AG04449 (cell line): ENCODE results near the gene NEU3.

Source experiments
- CTCF ChIA-PET: fragments of 350-600 bp; formaldehyde crosslinking; extraction: SDS; loops from one replicate; lab custom pipeline; 2021; ENCODE audit warnings: antibody characterized with exemption; lab: Yijun Ruan, JAX
- POLR2A ChIA-PET: fragments of 400-600, 350-600 bp; formaldehyde crosslinking; extraction: SDS; loops from one replicate; lab custom pipeline; 2020; ENCODE audit warnings: antibody characterized with exemption, inconsistent platforms; lab: Yijun Ruan, JAX
- DNase-seq: peaks from one replicate; pipeline ENCODE4 v3.0.0-alpha.2; 2010; ENCODE audit warnings: low read depth, low spot score
- H3K4me3 ChIP-seq: 2 replicates; pipeline ENCODE4 v1.5.1; 2011; ENCODE audit warnings: low read depth, mild to moderate bottlenecking, control low read depth, low read length
- TF ChIP-seq, protein P1 (sequence below): IDR thresholded peaks from one replicate; pipeline ENCODE4 v1.5.1; 2011; ENCODE audit warnings: mild to moderate bottlenecking, moderate library complexity, low read length, control low read depth, inconsistent platforms; ENCODE audit not compliant: insufficient read depth; ENCODE audit errors: missing control alignments

Gene NEU3

DNA sequence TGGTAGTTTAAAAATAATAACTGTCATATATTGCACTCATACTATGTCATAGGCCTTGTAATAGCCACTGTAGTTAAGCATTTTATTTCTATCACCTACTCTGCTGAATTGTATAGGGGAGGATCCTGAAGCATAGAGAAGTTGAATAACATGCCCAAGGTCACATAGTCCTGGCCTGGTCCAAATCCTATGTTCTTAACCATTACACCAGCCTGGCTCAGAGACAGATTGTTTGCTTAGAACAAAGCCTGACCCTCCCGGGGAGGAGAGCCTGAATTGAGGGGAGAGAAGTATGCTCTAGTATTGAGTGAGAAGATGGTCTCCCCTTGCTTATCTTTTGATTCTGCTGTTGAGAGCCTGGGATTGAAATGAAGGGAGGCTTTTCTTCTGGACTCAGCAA is 2.2 kb downstream of the NEU3 start:
- POLR2A ChIA-PET = no interaction called here
- H3K4me3 ChIP-seq = no peak overlapping the region
- TF ChIP-seq, protein P1, sequence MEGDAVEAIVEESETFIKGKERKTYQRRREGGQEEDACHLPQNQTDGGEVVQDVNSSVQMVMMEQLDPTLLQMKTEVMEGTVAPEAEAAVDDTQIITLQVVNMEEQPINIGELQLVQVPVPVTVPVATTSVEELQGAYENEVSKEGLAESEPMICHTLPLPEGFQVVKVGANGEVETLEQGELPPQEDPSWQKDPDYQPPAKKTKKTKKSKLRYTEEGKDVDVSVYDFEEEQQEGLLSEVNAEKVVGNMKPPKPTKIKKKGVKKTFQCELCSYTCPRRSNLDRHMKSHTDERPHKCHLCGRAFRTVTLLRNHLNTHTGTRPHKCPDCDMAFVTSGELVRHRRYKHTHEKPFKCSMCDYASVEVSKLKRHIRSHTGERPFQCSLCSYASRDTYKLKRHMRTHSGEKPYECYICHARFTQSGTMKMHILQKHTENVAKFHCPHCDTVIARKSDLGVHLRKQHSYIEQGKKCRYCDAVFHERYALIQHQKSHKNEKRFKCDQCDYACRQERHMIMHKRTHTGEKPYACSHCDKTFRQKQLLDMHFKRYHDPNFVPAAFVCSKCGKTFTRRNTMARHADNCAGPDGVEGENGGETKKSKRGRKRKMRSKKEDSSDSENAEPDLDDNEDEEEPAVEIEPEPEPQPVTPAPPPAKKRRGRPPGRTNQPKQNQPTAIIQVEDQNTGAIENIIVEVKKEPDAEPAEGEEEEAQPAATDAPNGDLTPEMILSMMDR = no peak
- CTCF ChIA-PET = no interaction called here
- no peak for DNase-seq

DNA sequence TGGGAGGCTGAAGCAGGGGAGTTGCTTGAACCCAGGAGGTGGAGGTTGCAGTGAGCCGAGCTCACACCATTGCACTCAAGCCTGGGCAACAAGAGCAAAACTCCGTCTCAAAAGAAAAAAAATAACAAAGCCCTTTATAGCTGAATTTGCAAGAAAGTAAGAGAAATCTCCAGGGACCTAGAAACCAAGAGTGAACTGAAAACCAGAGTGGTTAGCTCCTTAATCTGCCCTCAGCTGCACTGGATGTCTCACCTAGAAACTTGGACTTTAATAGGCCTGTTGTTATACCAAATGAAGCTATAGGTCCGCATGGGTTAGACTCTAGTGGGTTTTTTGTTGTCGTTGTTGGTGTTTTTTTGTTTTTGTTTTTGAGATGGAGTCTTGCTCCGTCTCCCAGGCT is 4.1 kb downstream of the NEU3 start:
- TF ChIP-seq, protein P1 = no peak
- DNase-seq = no peak
- POLR2A ChIA-PET = no interaction called here
- CTCF ChIA-PET = interaction anchor here (1.3 kb wide), 1 partner anchor 30 kb away, joined by 3 read pairs; no protein-coding TSS in a partner anchor
- no peak overlapping the region for H3K4me3 ChIP-seq

DNA sequence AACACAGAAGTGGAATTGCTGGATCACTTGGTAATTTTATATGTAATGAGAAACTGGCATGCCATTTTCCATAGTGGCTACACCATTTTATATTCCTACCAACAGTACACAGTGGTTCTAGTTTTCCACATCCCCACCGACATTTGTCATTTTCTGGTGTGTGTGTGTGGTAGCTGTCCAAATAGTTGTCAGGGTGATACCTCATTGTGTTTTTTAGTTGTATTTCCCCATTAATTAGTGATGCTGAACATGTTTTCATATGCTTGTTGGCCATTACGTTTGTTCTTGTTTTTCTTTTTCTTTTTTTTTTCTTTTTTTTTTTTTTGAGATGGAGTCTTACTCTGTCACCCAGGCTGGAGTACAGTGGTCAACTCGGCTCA is 12.2 kb downstream of the NEU3 start:
- ChIA-PET POLR2A (no interaction called here), CTCF (interaction anchor here (1.2 to 22.5 kb wide), 3 partner anchors 11 to 241 kb away, joined by 5 to 316 read pairs (median 14); no protein-coding TSS in a partner anchor)
- H3K4me3 ChIP-seq = no peak overlapping the region
- DNase-seq = no peak
- TF ChIP-seq, protein P1 = no peak

DNA sequence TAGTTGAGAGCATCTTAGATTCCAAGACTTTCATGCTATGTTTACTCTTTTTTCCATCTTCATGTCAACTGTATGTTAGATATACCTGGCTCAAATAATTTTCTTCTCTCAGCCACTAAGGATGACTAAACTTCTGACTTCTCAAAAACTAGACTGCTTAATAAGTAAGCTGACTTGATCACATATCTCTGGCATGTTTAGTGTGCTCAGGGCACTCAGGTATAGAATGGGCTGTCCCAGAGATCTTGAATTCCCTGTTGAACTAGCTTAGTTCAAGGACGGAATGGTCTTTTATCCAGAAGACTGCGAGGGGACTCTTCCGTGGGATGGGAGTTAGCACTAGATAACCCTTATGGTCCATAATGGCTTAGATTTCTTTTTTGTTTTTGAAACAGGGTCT is 13.0 kb downstream of the NEU3 start:
- CTCF ChIA-PET = interaction anchor here (0.9 to 22.5 kb wide), 4 partner anchors 11 to 240 kb away, joined by 4 to 316 read pairs (median 10); no protein-coding TSS in a partner anchor
- DNase-seq = no peak
- POLR2A ChIA-PET = no interaction called here
- no peak overlapping the region for H3K4me3 ChIP-seq
- TF ChIP-seq, protein P1 = no peak

DNA sequence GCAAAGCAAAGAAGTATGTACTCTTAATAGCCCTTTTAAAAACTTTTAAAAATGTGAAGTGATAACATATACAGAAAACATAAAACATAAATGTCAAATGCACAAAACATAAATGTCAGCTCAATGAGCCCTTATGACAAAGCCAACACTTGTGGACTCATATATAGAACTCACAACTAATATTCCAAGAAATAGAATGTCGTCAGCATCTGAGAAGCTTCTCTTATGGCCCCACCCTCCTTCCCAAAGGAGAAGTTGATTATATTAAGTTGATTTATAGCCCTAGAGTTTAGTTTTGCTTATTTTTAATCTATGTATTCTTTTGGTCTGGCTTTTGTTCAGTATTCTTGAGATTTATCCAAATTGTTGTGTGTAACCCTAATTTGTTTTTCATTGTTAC is 13.8 kb downstream of the NEU3 start:
- DNase-seq = no peak
- CTCF ChIA-PET = interaction anchor here (1.0 to 22.5 kb wide), 3 partner anchors 10 to 246 kb away, joined by 4 to 316 read pairs (median 14); no protein-coding TSS in a partner anchor
- POLR2A ChIA-PET = no interaction called here

DNA sequence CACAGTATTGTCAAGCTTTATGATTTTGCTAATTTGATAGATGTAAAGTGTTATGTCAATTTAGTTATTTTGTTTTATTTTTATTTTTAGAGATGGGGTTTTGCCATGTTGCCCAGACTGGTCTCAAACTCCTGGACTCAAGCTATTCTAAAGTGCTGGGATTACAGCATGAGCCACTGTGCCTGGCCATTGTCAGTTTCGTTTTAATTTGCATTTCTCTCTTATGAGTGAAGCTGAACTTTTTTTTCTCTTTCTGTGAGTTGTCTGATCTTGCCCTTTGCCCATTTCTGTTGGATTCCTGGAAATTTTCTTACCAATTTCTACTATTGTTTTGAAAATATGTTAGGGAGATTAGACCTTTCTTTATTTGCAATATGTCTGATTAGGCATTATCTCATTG is 15.5 kb downstream of the NEU3 start:
- H3K4me3 ChIP-seq = no peak overlapping the region
- TF ChIP-seq, protein P1 = no peak
- CTCF ChIA-PET = interaction anchor here (1.0 to 22.5 kb wide), 3 partner anchors 8 to 75 kb away, joined by 3 to 316 read pairs (median 4); no protein-coding TSS in a partner anchor
- no peak for DNase-seq
- POLR2A ChIA-PET = no interaction called here

More for the DNA sequence above, 13.8 kb downstream of the NEU3 start:
- TF ChIP-seq, protein P1 = no peak
- no peak overlapping the region for H3K4me3 ChIP-seq
